Activated naive CD8-positive, alpha-beta T cell treated with anti-CD3 and anti-CD28 coated beads for 36 hours (primary cell): ENCODE results near the gene DBX1. TPM values are rescaled to one million over a fixed set of nuclear protein-coding genes. Genes with fewer than 3 reads are reported as not detected.
"Not testable (repeated sequence)": the region's sequence is repeated elsewhere in the genome, so short reads cannot be mapped to it uniquely, and the experiment has no call there.

ENCODE experiments used
- DNase-seq: peaks from one replicate; pipeline ENCODE4 v3.0.0; 2021
- H3K27ac Mint-ChIP-seq: one replicate; pipeline ENCODE4 v1.8.0; 2022; ENCODE audit warnings: mild to moderate bottlenecking, moderate library complexity, mixed read lengths
- H3K27me3 Mint-ChIP-seq: one replicate; pipeline ENCODE4 v1.8.0; 2022; ENCODE audit warnings: mild to moderate bottlenecking, mixed read lengths
- H3K36me3 Mint-ChIP-seq: one replicate; pipeline ENCODE4 v1.8.0; 2021; ENCODE audit warnings: mild to moderate bottlenecking, mixed read lengths
- H3K4me1 Mint-ChIP-seq: one replicate; pipeline ENCODE4 v1.8.0; 2021; ENCODE audit warnings: mixed read lengths
- H3K4me3 Mint-ChIP-seq: one replicate; pipeline ENCODE4 v1.8.0; 2022; ENCODE audit warnings: mild to moderate bottlenecking, moderate library complexity, mixed read lengths
- H3K9me3 Mint-ChIP-seq: one replicate; pipeline ENCODE4 v1.8.0; 2022; ENCODE audit warnings: mixed read lengths
- total RNA-seq, 2 experiments: library from RNA; stranded (reverse); gene quantifications; one replicate each; pipeline ENCODE4 v1.2.3, GENCODE V29; 2021

Gene DBX1
- total RNA-seq, 2 experiments from 2014 or later: not detected

DNA sequence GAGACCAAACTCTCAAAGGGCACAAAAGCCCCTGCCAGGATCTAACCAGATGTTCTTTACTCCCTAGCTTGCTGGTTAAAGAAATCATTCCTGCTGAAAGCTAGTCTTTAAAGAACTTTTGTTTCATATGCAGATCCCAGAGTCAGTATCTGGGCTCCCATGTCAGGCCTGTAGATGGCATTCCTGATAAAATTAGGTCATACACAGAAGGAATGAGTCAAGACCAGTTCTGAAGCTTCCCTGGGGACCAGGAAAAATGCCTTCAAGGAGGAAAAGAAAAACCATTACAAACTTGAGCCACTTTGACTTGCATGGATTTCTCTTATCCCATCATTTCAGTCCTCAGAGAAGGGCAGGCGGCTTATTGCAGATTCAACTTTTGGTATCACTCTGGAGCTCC is 5.9 kb downstream of the DBX1 start:
- Mint-ChIP-seq H3K27ac (no peak overlapping the region), H3K27me3 (peaks cover 44% of the 10 kb centered on the region), H3K36me3 (peaks cover 13% of the 10 kb centered on the region), H3K4me1 (peaks cover 23% of the 10 kb centered on the region), H3K4me3 (no peak overlapping the region), H3K9me3 (peaks cover 8% of the 10 kb centered on the region)
- DNase-seq: no peak

DNA sequence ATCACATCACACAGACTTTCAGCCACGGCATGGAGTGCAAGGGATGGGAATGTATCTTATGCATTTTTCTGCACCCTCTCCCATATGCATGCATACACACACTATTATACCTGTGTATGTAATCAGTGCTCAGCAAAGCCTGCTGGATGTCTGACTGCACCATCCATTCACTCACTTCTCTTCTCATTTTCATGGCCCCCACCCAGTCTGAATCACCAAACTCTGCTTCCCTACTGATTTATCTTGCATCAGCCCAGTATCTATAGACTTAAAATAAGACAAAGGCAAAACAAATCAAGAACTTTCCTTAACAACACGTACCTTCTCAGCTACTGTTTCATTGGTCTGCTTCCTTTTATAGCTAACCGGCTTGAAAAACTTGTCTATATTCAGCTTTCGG is 21.6 kb downstream of the DBX1 start:
- no peak overlapping the region for H3K27ac Mint-ChIP-seq
- peaks cover 3% of the 10 kb centered on the region for H3K9me3 Mint-ChIP-seq
- H3K4me1 Mint-ChIP-seq: no peaks in the 10 kb centered on the region
- peaks cover 35% of the 10 kb centered on the region for H3K27me3 Mint-ChIP-seq
- DNase-seq: no peak
- H3K4me3 Mint-ChIP-seq: no peak overlapping the region
- H3K36me3 Mint-ChIP-seq: no peaks in the 10 kb centered on the region

DNA sequence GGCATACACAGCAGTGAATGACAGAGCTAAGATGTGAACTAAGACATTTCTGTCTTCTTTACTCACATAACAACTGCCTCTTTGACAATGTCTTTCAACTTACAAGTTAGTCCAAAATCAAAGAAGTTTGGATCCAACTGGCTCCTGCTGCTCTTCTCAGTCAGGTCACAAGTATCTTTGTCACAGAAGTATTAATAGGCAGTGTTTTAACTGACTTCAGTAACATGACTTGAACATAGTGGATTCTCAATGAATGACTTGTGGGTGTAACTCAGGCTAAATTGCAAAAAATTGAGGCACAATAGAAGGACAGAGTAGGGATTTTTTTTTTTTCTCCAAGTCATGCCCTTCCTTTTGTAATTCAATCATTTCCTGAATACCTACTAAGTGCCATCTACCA is 22.6 kb downstream of the DBX1 start:
- peaks cover 3% of the 10 kb centered on the region for H3K9me3 Mint-ChIP-seq
- peaks cover 40% of the 10 kb centered on the region for H3K27me3 Mint-ChIP-seq
- no peaks in the 10 kb centered on the region for H3K36me3 Mint-ChIP-seq
- H3K4me1 Mint-ChIP-seq: no peaks in the 10 kb centered on the region
- H3K4me3 Mint-ChIP-seq: no peak overlapping the region
- DNase-seq: no peak
- no peak overlapping the region for H3K27ac Mint-ChIP-seq

DNA sequence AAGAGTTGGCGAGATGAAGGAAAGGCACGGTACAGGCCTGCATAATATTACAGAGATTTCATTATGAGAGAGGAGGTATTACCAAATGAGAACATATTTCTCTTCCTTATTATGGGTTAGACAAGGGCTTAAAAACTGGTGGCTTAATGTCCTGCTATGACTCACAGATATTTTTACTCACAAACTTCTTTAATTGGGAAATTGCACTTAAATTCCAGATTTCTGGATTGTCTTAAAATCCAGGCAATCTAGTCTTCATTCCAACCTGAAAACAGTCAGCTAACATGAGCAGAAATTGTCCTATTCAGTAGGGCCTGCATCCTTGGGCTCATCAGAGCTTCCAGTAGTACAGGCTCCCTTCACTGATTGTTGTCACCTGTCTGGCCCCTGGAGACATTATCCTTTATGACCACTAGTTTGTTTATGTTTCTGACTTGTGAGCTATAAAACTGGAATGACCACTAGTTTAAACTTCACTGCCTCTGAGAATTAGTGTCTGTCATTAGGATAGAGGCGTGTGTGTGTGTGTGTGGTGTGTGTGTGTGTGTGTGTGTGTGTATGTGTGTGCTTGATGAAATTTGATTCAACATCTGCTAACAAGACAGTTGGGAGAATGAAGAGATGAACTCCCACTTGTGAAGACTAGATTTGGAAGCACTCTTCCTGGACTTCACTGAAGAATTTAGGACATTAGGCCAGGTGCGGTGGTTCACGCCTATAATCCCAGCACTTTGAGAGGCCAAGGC is 25.1 kb downstream of the DBX1 start:
- H3K27ac Mint-ChIP-seq: no peak overlapping the region
- no peaks in the 10 kb centered on the region for H3K9me3 Mint-ChIP-seq
- no peak overlapping the region for H3K4me3 Mint-ChIP-seq
- DNase-seq: no peak
- H3K36me3 Mint-ChIP-seq: no peaks in the 10 kb centered on the region
- peaks cover 10% of the 10 kb centered on the region for H3K4me1 Mint-ChIP-seq
- H3K27me3 Mint-ChIP-seq: peaks cover 40% of the 10 kb centered on the region

DNA sequence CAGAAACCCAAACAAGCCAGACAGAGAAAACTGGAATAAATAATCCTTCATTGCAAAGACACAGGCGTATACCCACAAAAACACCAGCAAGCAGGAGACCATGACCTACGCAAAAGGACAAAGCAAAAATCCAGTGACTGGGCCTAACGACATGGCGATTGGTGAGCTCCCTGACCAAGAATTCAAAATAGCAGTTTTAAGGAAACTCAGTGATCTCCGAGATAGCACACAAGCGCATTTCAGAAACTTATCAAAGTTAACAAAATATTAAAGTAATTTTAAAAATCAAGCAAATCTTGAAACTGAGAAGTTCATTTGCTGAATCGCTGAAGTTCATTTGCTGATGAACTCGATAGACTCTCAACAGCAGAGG is 27.6 kb downstream of the DBX1 start:
- DNase-seq: no peak
- Mint-ChIP-seq H3K9me3 (no peaks in the 10 kb centered on the region), H3K4me3 (peak overlapping the region; percentile 65), H3K27me3 (peaks cover 40% of the 10 kb centered on the region), H3K4me1 (peaks cover 10% of the 10 kb centered on the region), H3K36me3 (no peaks in the 10 kb centered on the region), H3K27ac (no peak overlapping the region)

DNA sequence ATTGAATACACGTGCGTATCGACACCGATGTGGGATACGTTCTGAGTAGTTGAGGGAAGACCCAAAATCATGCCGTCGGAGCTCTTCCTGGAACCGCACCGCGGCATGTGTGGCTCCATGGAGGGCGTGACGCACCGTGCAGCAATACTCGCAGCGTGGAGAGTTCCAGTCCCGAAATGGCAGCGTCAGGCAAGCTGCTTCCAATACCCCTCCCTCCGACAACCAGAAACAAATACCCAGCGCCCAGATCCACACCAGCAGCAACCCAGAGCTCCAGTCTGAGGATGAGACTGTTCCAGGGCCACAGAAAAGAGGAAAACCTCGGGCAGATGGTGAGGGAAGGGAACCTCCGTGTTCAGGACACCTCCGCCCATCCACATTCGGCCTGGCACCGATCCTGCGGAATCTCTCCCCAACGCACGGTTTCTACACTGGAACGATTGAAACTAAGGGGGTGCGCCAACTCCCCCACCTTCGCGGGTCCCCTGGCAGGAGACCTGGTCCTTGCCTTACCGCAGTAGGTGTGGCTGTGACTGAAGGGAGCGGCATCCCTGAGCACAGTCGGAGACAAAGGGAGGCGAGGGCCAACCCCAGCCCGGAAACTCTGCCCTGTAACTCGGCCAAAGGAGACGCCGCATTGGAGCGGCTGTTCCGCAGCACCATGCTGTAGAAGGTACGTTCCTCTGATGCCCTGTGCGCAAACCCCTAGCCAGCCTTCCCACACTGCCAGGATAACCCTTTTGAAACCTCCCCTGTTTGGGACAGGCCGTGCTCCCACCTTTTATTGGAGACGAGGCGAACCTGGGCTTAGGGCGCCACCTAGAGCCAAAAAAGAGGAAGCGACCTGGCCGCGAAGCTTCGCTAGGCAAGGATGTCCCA is 28.2 kb downstream of the DBX1 start:
- peaks cover 10% of the 10 kb centered on the region for H3K4me1 Mint-ChIP-seq
- H3K9me3 Mint-ChIP-seq: no peaks in the 10 kb centered on the region
- no peak overlapping the region for H3K27ac Mint-ChIP-seq
- H3K27me3 Mint-ChIP-seq: peaks cover 40% of the 10 kb centered on the region
- DNase-seq: peak; percentile 30
- H3K36me3 Mint-ChIP-seq: no peaks in the 10 kb centered on the region
- H3K4me3 Mint-ChIP-seq: peak overlapping the region; percentile 65

DNA sequence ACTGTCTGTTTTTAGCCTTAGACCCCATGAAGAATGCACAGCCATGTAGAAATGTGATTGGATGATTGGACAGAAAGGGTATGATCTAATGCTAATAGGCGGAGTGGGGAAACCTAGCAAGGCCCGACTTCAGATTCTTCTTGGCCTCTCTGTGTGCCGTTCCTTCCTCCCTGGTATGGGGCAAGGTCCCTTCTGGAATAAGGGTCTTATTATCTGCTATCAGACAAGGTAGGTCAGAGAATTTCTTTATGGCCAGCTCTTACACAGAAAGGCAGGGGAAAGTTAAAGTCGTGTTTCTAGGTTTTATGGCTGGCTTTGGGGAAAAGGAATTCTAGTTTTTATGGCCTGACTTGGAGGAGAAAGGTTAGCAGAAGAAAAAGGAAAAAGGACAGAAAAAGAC is 30.6 kb downstream of the DBX1 start:
- Mint-ChIP-seq H3K9me3 (no peaks in the 10 kb centered on the region), H3K27me3 (peaks cover 30% of the 10 kb centered on the region), H3K36me3 (no peaks in the 10 kb centered on the region), H3K4me3 (no peak overlapping the region), H3K27ac (no peak overlapping the region), H3K4me1 (peaks cover 10% of the 10 kb centered on the region)
- DNase-seq: no peak

DNA sequence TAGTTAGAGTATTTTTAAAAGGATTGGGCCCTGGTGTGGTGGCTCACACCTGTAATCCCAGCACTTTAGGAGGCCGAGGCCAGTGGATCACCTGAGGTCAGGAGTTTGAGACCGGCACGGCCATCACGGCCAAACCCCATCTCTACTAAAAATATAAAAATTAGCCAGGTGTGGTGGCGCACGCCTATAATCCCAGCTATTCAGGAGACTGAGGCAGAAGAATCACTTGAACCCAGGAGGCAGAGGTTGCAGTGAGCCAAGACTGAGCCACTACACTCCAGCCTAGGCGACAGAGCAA is 31.8 kb downstream of the DBX1 start:
- H3K27me3 Mint-ChIP-seq: peaks cover 18% of the 10 kb centered on the region
- H3K9me3 Mint-ChIP-seq, H3K36me3 Mint-ChIP-seq, H3K27ac Mint-ChIP-seq, H3K4me3 Mint-ChIP-seq, DNase-seq: not testable (repeated sequence)
- peaks cover 10% of the 10 kb centered on the region for H3K4me1 Mint-ChIP-seq

DNA sequence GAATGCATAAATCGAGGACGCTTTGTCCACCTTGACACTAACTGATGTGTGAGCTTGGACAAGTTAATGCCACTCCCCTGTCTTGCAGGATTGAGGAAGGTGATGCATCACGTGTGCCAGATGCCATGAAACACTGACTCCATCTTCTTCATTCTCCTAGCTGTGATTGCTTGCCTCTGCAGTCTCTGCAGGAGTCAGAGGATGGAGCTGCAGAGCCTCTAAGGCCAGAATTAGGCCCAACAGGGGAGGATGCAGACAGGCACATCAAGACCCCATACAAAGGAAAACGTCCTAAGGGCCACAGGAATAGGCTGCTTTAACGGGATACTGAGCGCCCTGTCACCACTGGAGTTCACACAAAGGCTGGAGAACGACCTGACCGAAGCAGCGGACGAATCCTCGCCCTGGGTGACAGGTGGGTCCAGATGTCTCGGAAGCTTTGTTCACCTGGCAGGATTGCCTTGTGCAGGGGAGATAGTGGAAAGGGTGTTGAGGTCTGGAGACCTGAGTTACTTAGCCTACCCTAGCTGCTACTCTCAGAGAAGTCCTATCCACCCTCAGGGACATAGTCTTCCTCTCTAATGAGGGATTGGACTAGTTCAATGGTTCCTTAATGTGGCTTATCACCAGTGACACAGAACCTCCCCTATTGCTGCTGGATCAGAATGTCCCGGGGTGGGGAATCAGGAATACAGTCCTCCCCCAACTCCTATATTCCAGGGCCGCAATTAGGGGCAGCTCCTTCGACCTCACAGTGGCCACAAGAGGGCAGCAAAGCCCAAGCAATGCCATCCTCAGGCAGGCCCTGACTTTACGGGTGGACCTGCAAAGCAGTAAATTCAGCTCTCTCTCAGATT is 32.4 kb downstream of the DBX1 start:
- no peaks in the 10 kb centered on the region for H3K9me3 Mint-ChIP-seq
- peak; percentile 72 for DNase-seq
- no peak overlapping the region for H3K4me3 Mint-ChIP-seq
- H3K27ac Mint-ChIP-seq: no peak overlapping the region
- peaks cover 10% of the 10 kb centered on the region for H3K4me1 Mint-ChIP-seq
- no peaks in the 10 kb centered on the region for H3K36me3 Mint-ChIP-seq
- H3K27me3 Mint-ChIP-seq: peaks cover 15% of the 10 kb centered on the region

DNA sequence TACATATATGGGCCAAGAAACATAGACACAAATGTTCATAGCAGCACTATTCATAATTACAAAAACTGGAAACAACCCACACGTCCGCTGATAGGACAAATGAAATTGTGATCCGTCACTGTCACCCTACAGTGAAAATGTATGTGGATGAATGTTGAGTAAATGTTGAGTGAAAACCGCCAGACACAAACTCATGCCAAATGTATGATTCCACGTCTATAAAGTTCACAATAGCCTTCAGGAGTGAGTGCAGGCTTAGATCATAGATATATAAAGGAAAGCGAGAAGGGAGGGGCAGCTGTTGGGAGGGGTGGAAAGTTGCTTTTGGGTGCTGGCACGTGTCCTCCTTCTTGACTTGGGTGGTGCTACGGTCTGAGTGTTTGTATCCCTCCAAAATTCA is 33.6 kb downstream of the DBX1 start:
- DNase-seq: no peak
- peaks cover 3% of the 10 kb centered on the region for H3K4me1 Mint-ChIP-seq
- H3K27me3 Mint-ChIP-seq: peaks cover 3% of the 10 kb centered on the region
- H3K36me3 Mint-ChIP-seq: no peaks in the 10 kb centered on the region
- no peak overlapping the region for H3K27ac Mint-ChIP-seq
- no peaks in the 10 kb centered on the region for H3K9me3 Mint-ChIP-seq
- no peak overlapping the region for H3K4me3 Mint-ChIP-seq

DNA sequence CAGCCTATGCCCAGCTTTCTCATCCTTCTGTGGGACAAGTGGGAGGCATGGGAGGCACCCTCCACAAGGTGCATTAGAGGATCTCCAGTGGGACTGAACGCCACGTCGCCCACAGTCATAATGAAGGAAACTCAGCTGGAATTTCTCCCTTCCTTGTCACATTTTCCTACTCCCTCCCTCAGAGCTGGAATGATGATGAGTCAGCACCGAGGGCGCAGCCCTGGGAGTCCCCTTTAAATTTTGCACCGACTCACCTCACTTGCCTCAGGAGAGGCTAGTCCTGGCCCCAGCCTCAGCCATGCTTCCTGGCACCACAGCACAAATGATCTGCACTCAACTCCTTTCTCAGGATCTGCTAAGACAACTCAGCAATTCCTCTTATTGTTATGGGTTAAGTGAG is 34.3 kb downstream of the DBX1 start:
- DNase-seq: no peak
- no peaks in the 10 kb centered on the region for H3K27me3 Mint-ChIP-seq
- H3K9me3 Mint-ChIP-seq: no peaks in the 10 kb centered on the region
- H3K36me3 Mint-ChIP-seq: no peaks in the 10 kb centered on the region
- no peak overlapping the region for H3K4me3 Mint-ChIP-seq
- no peaks in the 10 kb centered on the region for H3K4me1 Mint-ChIP-seq
- no peak overlapping the region for H3K27ac Mint-ChIP-seq

DNA sequence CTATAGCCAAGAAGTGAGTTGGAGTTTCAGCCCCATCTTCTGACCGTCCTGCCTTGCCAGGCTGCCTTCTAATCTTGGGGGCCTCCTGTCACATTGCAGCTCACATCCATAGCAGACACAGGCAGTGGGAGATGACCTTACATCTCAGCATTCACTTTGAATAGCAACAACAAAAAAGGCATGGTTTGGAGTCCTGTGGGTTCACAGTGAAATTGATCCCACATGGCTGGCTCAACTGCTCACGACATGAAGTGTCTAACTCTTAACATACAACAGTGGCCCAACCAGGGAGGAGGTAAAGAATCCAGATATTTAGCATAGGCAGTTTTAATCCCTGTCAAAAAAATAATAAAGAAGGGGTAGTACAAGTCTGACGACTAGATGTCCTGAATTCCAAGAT is 38.1 kb downstream of the DBX1 start:
- DNase-seq: no peak
- Mint-ChIP-seq H3K36me3 (no peaks in the 10 kb centered on the region), H3K27ac (no peak overlapping the region), H3K4me1 (no peaks in the 10 kb centered on the region), H3K4me3 (no peak overlapping the region), H3K9me3 (no peaks in the 10 kb centered on the region), H3K27me3 (peaks cover 8% of the 10 kb centered on the region)

DNA sequence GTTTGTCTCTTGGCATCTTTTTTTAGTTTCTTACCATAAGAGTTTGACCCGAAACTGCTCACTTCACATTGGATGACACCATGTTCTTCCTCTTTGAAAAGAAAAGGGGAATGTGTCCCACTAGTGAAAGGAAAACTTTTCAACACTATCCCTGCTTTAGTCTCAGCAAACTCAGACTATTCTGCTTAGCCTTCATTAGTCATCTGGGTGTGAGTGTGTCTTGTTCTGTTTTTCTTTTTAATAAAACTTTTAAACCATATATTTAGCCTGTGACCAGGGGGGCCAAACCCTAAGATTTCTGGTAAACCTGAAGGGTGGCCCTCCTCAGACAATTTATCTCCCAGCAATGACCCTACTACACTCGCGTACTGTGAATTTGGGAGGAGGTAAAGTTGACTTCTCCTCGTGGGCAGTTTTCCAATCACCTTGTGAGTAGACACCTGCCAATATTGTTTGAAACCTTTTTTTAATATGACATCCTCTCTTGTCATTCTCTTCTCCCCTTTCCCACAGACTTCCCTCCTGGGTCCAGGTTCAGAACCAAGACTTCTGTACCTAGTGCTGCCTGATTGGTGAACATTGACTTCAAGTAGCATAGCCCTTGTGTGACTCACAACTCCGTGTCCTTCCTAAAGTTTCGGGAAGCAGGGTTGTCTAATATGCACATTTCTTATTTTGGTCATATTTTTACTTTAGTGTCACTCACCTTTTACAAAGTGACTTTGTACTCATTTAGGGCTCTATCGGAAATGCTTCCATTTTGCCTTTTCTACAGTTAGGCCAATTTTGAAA is 39.9 kb downstream of the DBX1 start:
- H3K4me1 Mint-ChIP-seq: no peaks in the 10 kb centered on the region
- peaks cover 8% of the 10 kb centered on the region for H3K27me3 Mint-ChIP-seq
- H3K4me3 Mint-ChIP-seq: no peak overlapping the region
- H3K27ac Mint-ChIP-seq: no peak overlapping the region
- no peak for DNase-seq
- no peaks in the 10 kb centered on the region for H3K9me3 Mint-ChIP-seq
- H3K36me3 Mint-ChIP-seq: no peaks in the 10 kb centered on the region

DNA sequence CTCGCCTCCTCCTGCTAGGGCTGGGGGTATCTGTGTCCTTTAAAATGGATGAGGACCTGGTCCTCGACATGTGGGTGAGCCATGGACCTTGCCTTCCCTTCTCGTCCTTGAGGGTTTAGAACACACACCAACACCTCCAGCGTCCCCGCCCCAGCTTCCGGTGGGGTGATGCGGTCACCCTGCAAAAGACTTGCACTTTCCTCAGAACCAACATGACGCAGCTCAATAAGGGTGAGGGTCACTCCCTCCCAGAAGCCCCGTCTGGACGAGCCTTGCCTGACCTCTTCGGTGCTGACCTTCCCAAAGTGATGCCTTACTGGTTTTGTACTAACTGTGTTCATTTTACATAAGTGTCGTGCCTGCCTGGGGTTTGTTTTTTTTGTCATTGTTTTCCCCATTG is 41.0 kb downstream of the DBX1 start:
- no peaks in the 10 kb centered on the region for H3K9me3 Mint-ChIP-seq
- no peaks in the 10 kb centered on the region for H3K36me3 Mint-ChIP-seq
- H3K27ac Mint-ChIP-seq: no peak overlapping the region
- H3K4me3 Mint-ChIP-seq: no peak overlapping the region
- no peak for DNase-seq
- H3K4me1 Mint-ChIP-seq: no peaks in the 10 kb centered on the region
- peaks cover 8% of the 10 kb centered on the region for H3K27me3 Mint-ChIP-seq

DNA sequence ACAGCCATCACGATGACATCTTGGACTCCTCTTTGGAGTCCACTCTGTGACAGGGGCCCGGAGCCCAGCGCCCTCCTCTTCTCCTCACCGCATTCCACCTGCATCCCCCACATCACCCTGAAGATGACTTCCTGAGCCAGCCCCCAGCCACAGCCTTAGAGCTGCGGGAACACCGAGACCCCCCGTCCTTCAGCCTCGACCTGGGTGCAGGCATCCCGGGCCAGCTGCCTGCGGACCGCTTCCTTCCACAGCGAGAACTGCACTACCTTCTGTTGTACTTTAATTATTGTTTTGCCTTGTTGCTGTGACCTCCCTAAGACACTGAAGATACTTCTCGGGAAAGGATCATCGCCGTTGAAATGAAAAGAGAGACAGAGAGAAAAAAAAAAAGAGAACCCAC is 42.1 kb downstream of the DBX1 start:
- H3K4me1 Mint-ChIP-seq: no peaks in the 10 kb centered on the region
- H3K27ac Mint-ChIP-seq: no peak overlapping the region
- H3K27me3 Mint-ChIP-seq: peaks cover 8% of the 10 kb centered on the region
- H3K9me3 Mint-ChIP-seq: no peaks in the 10 kb centered on the region
- H3K4me3 Mint-ChIP-seq: no peak overlapping the region
- H3K36me3 Mint-ChIP-seq: no peaks in the 10 kb centered on the region
- DNase-seq: no peak
